SKM-1 treated with dmso at 0.1 percent for 144 hours (cell line): ENCODE measurements around the gene HDAC4.

Source experiments
- DNase-seq: peaks from one replicate; lab custom pipeline; 2025; ENCODE audit not compliant: unreplicated experiment; lab: John Stamatoyannopoulos, UW

Gene HDAC4

DNA sequence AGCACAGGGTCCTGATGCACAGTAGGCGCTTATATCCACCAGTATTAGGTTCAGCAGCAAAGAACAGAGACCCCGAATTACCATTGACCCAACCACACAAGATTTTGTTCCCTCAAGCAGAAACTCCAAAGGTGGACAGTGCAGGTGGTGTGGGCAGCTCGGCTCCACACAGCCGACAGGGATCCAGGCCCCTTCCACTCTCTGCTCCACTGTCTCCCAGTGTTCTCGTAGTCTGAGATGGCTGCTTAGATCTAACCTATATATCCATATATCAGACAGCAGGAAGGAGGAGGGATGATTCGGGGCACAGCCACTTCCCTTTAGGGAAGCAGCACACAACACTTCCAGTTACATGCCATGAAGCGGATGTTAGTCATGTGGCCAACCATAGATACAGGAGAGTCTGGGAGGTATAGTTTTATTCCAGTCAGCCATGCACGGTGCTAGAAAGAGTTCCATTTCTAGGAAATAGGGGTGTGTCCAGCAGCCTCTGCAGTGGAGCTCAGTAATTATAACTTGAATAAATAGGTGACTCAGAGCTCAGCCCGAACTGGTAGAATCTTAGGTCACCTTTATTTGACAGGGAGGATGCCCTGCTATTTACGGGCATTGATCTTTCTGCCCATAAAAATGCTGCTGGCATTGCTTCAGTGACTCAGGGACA lies 394.1 kb downstream of the HDAC4 start:
- no peak for DNase-seq

DNA sequence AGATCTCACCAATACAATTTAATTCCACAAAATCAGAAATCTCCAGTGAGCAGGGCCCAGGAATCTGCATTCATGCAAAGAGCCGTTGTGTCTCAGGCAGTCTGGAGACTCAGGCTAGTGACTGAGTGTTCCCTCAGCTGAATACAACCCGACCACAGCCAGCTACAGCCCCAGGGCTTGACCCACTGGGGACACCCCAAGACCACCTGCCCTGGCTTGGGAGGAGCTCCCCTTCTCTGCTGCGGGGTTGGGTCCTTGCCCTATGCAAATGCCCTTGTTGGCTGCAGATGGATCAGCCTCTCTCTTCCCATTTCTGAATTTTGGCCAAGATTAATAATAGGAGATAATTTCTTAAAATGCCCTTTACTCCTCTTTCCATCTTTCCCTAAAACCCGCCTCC lies 395.2 kb downstream of the HDAC4 start:
- no peak for DNase-seq

GRCh38 chr2:239004274-239005015 lies 396.4 kb downstream of the HDAC4 start:
- DNase-seq = no peak

DNA sequence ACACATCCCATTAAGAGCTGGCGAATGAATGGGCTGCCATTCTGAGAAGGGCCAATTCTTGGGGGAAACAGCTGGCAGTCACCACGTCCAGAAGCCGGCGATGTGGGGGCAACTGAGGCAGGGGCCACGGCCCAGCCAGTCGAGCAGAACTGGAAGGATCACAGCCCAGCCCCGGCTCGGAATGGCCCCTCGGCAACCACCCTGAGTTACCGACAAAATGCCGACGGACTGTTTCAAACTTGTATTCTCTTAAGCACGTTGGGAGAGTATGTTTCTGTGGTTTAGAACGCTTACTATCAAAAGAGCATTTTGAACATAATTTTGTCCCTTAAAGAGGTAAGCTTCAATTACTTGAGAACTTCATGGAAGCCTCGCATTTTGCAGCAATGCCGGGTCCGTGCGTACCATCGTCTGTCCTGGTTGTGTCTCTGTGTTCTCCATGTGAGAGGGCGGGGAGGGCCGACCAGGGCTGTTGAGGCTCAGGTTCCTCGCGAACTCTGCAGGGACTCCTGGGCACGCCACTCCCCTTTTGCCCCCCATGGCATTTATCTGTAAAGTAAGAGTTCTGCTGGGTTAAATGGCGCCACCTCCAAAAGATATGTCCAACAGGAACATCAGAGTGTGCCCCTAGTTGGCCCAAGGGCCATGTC lies 397.1 kb downstream of the HDAC4 start:
- no peak for DNase-seq

DNA sequence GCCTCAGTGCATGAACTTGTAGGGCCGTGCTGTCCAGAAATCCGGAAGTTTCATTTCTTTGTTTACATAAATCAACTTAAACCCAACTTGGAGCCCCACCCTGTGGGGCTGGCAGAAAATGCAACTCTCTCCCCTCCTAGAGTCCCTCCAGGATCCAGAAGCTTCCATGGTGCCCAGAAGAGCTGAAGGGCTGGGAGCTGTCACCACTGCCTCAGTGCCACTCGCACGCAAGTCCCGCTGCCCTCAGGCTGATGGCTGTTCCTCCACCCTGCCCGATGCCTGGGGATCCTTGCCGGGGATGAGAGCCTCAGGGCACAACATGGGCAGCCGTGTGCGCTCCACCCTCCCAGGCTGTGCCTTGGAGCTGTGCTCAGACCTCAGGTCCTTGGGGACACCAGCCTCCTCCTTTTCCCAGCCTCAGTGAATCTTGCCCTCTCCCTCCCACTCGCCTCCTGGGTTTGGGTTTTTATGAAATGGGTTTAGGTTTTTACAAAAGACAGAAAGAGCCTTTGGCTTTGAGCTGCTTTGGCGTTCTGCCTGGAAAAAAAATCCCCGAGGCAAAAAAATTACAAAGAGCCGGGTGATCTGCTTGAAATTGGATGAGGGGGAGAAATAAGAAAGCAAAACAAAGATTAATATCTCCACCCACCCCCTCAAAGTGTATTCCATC lies 397.7 kb downstream of the HDAC4 start:
- no peak for DNase-seq

DNA sequence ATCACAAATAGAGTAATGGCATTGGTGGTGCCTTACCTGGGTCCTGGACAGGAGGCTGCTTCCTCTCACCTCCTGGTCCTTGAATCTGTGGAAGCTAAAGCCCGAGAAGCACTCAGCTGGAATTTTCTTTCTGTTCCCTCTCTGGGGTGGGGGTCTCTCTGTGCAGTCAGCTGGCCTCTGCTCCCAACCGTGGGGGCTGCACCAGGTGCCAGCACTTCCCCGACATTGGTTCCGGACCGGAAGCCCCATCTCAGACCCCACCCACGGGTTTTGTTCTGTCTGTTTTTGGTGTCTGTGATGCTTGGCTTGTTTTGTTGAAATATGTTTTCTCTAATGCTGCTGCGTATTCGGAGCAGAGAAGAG lies 398.2 kb downstream of the HDAC4 start:
- DNase-seq = no peak

DNA sequence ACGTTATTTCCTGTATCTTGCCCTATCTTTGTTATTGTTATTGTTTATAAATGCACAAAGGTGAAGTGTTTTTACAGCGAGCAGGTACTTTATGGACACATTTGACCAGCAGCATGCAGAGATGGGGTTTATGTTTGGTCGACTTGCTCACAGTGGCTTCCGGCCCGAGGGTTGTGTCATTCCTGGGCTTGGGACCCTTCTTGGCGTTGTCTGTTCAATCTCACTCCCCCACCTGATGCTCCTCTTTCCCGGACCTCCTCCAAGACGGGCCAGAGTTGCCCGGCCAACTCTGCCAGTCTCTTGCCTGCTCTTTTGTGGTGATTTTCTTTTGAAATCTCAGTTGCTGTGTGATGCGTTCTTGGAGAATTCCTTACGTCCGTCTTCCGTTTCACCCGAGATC lies 399.0 kb downstream of the HDAC4 start:
- no peak for DNase-seq

DNA sequence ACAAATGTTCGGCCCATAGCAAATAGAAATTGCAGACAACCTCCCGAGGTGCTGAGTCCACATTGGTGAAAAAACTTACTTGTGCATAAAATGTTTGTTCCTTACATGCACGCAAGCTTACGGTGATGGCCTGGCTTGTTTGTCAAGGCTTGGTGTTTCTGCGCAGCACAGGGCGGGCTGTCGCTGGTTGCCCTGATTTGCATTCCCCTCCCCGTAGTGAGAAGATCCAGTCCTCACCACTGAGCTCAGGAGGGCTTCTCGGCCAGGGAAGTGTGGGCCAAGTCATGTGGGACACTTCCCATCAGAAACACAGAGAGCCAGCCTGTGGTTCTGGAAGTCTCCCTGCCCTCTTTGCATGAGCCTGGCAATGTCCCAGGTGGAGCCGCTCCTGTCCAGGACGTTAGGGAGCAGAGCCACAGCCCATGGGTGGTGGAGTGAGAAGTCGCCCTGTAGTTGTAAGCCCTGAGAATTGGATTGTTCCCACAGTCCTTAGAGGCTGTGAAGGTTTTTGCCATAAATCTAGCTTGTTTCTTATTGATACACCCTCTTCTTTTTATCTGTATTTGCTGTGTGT lies 400.2 kb downstream of the HDAC4 start:
- no peak for DNase-seq

GRCh38 chr2:239000089-239000488 lies 400.7 kb downstream of the HDAC4 start:
- DNase-seq = no peak

- DNase-seq = no peak
These were observed 401.5 kb downstream of the HDAC4 start for GRCh38 chr2:238999291-238999741.

DNA sequence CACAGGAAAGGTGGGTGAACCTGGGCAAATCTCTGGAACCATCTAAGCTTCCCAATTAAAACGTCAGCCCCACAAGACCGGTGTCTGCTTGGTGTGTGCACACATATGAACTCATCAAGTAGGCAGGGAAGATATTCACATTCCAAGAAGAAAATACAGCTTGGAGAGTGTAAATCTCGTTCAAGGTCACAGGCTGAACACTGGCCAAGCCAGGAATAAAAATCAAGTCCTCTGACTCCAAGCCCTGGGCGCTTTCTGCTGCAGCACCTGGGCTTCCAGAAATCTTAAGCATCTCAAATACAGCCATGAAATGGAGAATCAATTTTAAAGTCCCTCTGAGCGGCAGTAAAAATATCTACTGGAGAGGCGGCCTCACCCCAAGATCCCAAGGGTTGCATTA lies 402.0 kb downstream of the HDAC4 start:
- no peak for DNase-seq
